Retinal pigment epithelial cell (primary cell): ENCODE results near the gene ZNF536.
"Not testable (repeated sequence)": the region's sequence is repeated elsewhere in the genome, so short reads cannot be mapped to it uniquely, and the experiment has no call there.

Source experiments
- DNase-seq: peaks from one replicate; pipeline ENCODE4 v3.0.0-alpha.2; 2010; ENCODE audit warnings: low read depth
- H3K4me3 ChIP-seq: 2 replicates; pipeline ENCODE4 v1.5.1; 2011; ENCODE audit warnings: mild to moderate bottlenecking, low read length, control low read depth, moderate library complexity
- CTCF ChIP-seq: conservative IDR thresholded peaks from 2 replicates; pipeline ENCODE4 v1.5.1; 2011; ENCODE audit warnings: low read depth, low read length, control low read depth, inconsistent platforms

The ZNF536 gene

GRCh38 chr19:30403203-30403985 lies 31.2 kb downstream of the ZNF536 start:
- no peak for DNase-seq
- H3K4me3 ChIP-seq = no peak overlapping the region
- no peak for TF ChIP-seq CTCF

- peak; percentile 36 for TF ChIP-seq CTCF
- DNase-seq = no peak
- H3K4me3 ChIP-seq = no peak overlapping the region
Observed at GRCh38 chr19:30406220-30407067, 34.3 kb downstream of the ZNF536 start.

- no peak overlapping the region for H3K4me3 ChIP-seq
- no peak for DNase-seq
- TF ChIP-seq CTCF = no peak
Observed at GRCh38 chr19:30407068-30407709, 35.0 kb downstream of the ZNF536 start.

- DNase-seq = no peak
- H3K4me3 ChIP-seq = no peak overlapping the region
- no peak for TF ChIP-seq CTCF
Observed at GRCh38 chr19:30408734-30409301, 36.6 kb downstream of the ZNF536 start.

- no peak for TF ChIP-seq CTCF
- DNase-seq = no peak
- H3K4me3 ChIP-seq = no peak overlapping the region
Observed at GRCh38 chr19:30411714-30412113, 39.5 kb downstream of the ZNF536 start.

GRCh38 chr19:30416375-30416774 lies 44.2 kb downstream of the ZNF536 start:
- DNase-seq = no peak
- no peak overlapping the region for H3K4me3 ChIP-seq
- TF ChIP-seq CTCF = no peak

- not testable (repeated sequence) for H3K4me3 ChIP-seq, DNase-seq
Observed at GRCh38 chr19:30417166-30417565, 45.0 kb downstream of the ZNF536 start.
